ENCODE measurements around the gene CASK.
"Not testable (repeated sequence)": the region's sequence is repeated elsewhere in the genome, so short reads cannot be mapped to it uniquely, and the experiment has no call there.

The CASK gene

GRCh38 chrX:41608244-41608643, 315.1 kb downstream of the CASK start:
- Histone ChIP-seq H3K9me3 (replicated peaks; ENCODE audit: insufficient read depth, low read length) (no peaks in the 10 kb centered on the region), H4K20me1 (ENCODE audit: insufficient read depth, low read length) (no peaks in the 10 kb centered on the region), H3K36me3 (replicated peaks; ENCODE audit: insufficient read depth, low read length) (no peaks in the 10 kb centered on the region), H3K4me1 (ENCODE audit: low read length) (no peaks in the 10 kb centered on the region), H3K79me2 (ENCODE audit: low read length) (no peaks in the 10 kb centered on the region), H3F3A (ENCODE audit: insufficient read depth, low read length) (no peaks in the 10 kb centered on the region), H3K27me3 (replicated peaks; ENCODE audit: insufficient read depth, low read length) (no peaks in the 10 kb centered on the region), H3K27ac (ENCODE audit: low read length) (no peak overlapping the region), H3K4me2 (ENCODE audit: low read depth, low read length) (no peak overlapping the region), H3K4me3 (ENCODE audit: low read length) (no peak overlapping the region), H2AFZ (ENCODE audit: low read length) (no peak overlapping the region), H3K9me2 (replicated peaks; ENCODE audit: insufficient read depth, low read length) (no peaks in the 10 kb centered on the region), H3K9ac (ENCODE audit: low read length) (no peak overlapping the region)
- TF ChIP-seq EZH2phosphoT487 (IDR thresholded peaks at IDR 0.05; ENCODE audit: low read length) = no peak
- no peak for DNase-seq

- H3K4me2 ChIP-seq (ENCODE audit: low read depth, low read length) = no peak overlapping the region
- H3K9ac ChIP-seq (ENCODE audit: low read length) = no peak overlapping the region
Measured at GRCh38 chrX:41607264-41607832, 316.0 kb downstream of the CASK start.

GRCh38 chrX:41606057-41606456, 317.3 kb downstream of the CASK start:
- not testable (repeated sequence) for H3K27ac ChIP-seq (ENCODE audit: low read length); H3K9me2 ChIP-seq (replicated peaks; ENCODE audit: insufficient read depth, low read length); DNase-seq; H3K4me3 ChIP-seq (ENCODE audit: low read length); H3K9me3 ChIP-seq (replicated peaks; ENCODE audit: insufficient read depth, low read length); H3K4me1 ChIP-seq (ENCODE audit: low read length); H4K20me1 ChIP-seq (ENCODE audit: insufficient read depth, low read length); H3K27me3 ChIP-seq (replicated peaks; ENCODE audit: insufficient read depth, low read length); H3F3A ChIP-seq (ENCODE audit: insufficient read depth, low read length); H2AFZ ChIP-seq (ENCODE audit: low read length); H3K4me2 ChIP-seq (ENCODE audit: low read depth, low read length); H3K36me3 ChIP-seq (replicated peaks; ENCODE audit: insufficient read depth, low read length); H3K79me2 ChIP-seq (ENCODE audit: low read length); H3K9ac ChIP-seq (ENCODE audit: low read length)

More at GRCh38 chrX:41607264-41607832, 316.0 kb downstream of the CASK start:
- H3K36me3 ChIP-seq (replicated peaks; ENCODE audit: insufficient read depth, low read length) = no peaks in the 10 kb centered on the region
- no peaks in the 10 kb centered on the region for H3K79me2 ChIP-seq (ENCODE audit: low read length)
- no peak overlapping the region for H3K27ac ChIP-seq (ENCODE audit: low read length)
- no peaks in the 10 kb centered on the region for H3K9me2 ChIP-seq (replicated peaks; ENCODE audit: insufficient read depth, low read length)
- no peak for DNase-seq
- no peak overlapping the region for H3K4me3 ChIP-seq (ENCODE audit: low read length)
- no peak for TF ChIP-seq EZH2 (optimal IDR thresholded peaks at IDR 0.05; ENCODE audit: low read depth, low read length)
- TF ChIP-seq EZH2phosphoT487 (IDR thresholded peaks at IDR 0.05; ENCODE audit: low read length) = no peak
- no peak for TF ChIP-seq CTCF (IDR thresholded peaks at IDR 0.05; ENCODE audit: low read length)
- H3K9me3 ChIP-seq (replicated peaks; ENCODE audit: insufficient read depth, low read length) = no peaks in the 10 kb centered on the region
- no peaks in the 10 kb centered on the region for H3K4me1 ChIP-seq (ENCODE audit: low read length)
- no peak overlapping the region for H2AFZ ChIP-seq (ENCODE audit: low read length)
- H4K20me1 ChIP-seq (ENCODE audit: insufficient read depth, low read length) = no peaks in the 10 kb centered on the region
- no peaks in the 10 kb centered on the region for H3F3A ChIP-seq (ENCODE audit: insufficient read depth, low read length)
- H3K27me3 ChIP-seq (replicated peaks; ENCODE audit: insufficient read depth, low read length) = no peaks in the 10 kb centered on the region

GRCh38 chrX:41604766-41605543, 318.4 kb downstream of the CASK start:
- no peak overlapping the region for H3K27ac ChIP-seq (ENCODE audit: low read length)
- H3K9ac ChIP-seq (ENCODE audit: low read length) = no peak overlapping the region
- H4K20me1 ChIP-seq (ENCODE audit: insufficient read depth, low read length) = no peaks in the 10 kb centered on the region
- H3K36me3 ChIP-seq (replicated peaks; ENCODE audit: insufficient read depth, low read length) = no peaks in the 10 kb centered on the region
- no peak overlapping the region for H2AFZ ChIP-seq (ENCODE audit: low read length)
- H3K4me1 ChIP-seq (ENCODE audit: low read length) = no peaks in the 10 kb centered on the region
- no peak for DNase-seq
- H3K79me2 ChIP-seq (ENCODE audit: low read length) = no peaks in the 10 kb centered on the region
- H3K4me3 ChIP-seq (ENCODE audit: low read length) = no peak overlapping the region
- H3F3A ChIP-seq (ENCODE audit: insufficient read depth, low read length) = no peaks in the 10 kb centered on the region
- no peaks in the 10 kb centered on the region for H3K27me3 ChIP-seq (replicated peaks; ENCODE audit: insufficient read depth, low read length)
- H3K9me2 ChIP-seq (replicated peaks; ENCODE audit: insufficient read depth, low read length) = no peaks in the 10 kb centered on the region
- no peak overlapping the region for H3K4me2 ChIP-seq (ENCODE audit: low read depth, low read length)
- no peaks in the 10 kb centered on the region for H3K9me3 ChIP-seq (replicated peaks; ENCODE audit: insufficient read depth, low read length)
- TF ChIP-seq CTCF (IDR thresholded peaks at IDR 0.05; ENCODE audit: low read length) = no peak
- TF ChIP-seq EZH2phosphoT487 (IDR thresholded peaks at IDR 0.05; ENCODE audit: low read length) = no peak
- TF ChIP-seq EZH2 (optimal IDR thresholded peaks at IDR 0.05; ENCODE audit: low read depth, low read length) = no peak
